Measurements from ENCODE around the gene FGFBP1. TPM values are rescaled to one million over a fixed set of nuclear protein-coding genes. Genes with fewer than 3 reads are reported as not detected.

FGFBP1 gene
- total and polyA plus RNA-seq, 2 of the 4 experiments (the other 2 are of a cell fraction) = under 0.01 TPM; not detected in 1

Other genes starting within 250 kb of the FGFBP1 start
- 5.3 and 6.6 TPM in 2 replicates for gene BST1, start 235.7 kb downstream of the FGFBP1 start, total RNA-seq (2012; rRNA removed)
- 11.1 and 11.9 TPM in 2 replicates for gene BST1, start 235.7 kb downstream of the FGFBP1 start, polyA plus RNA-seq (2012; rRNA removed)
- not detected in 2 replicates for gene CD38, start 160.4 kb downstream of the FGFBP1 start, total RNA-seq (2012; rRNA removed)
- not detected in 2 replicates for gene CD38, start 160.4 kb downstream of the FGFBP1 start, polyA plus RNA-seq (2012; rRNA removed)
- not detected in 2 replicates for gene FGFBP2, start 24.4 kb upstream of the FGFBP1 start, total RNA-seq (2012; rRNA removed)
- gene FGFBP2, start 24.4 kb upstream of the FGFBP1 start, polyA plus RNA-seq (2012; rRNA removed) = not detected in 2 replicates
- not detected in 2 replicates for gene PROM1, start 145.3 kb upstream of the FGFBP1 start, total RNA-seq (2012; rRNA removed)
- not detected in 2 replicates for gene PROM1, start 145.3 kb upstream of the FGFBP1 start, polyA plus RNA-seq (2012; rRNA removed)

All from IMR-90 (cell line).